Pancreas (tissue), 10 donors: ENCODE data around the gene TXNDC11. TPM values are rescaled to one million over a fixed set of nuclear protein-coding genes. Genes with fewer than 3 reads are reported as not detected.

Experiments used
- ATAC-seq, 4 donors: fragments of 200-7000 bp; cut with Tn5 transposase; one replicate each; pipeline versions ENCODE4 v1.8.0 to v1.9.1; 2020; ENCODE audit warnings: mild to moderate bottlenecking in 4 of 4, moderate library complexity in 4 of 4
- DNase-seq, 6 donors: peaks; one replicate each; pipeline ENCODE4 v3.0.0-alpha.2; 2020
- FAIRE-seq: peaks from 2 replicates; lab custom pipeline; 2012; peaks lifted over from hg19 to GRCh38; lab: Jason Lieb, UNC
- H3K27ac ChIP-seq, 4 donors: fragments of 200-600 bp; sonication (generic); 1 replicate in 3 of 4; 2 replicates in 1 of 4; pipeline versions ENCODE4 v1.5.0 to v1.8.0; 2020
- H3K27me3 ChIP-seq, 4 donors: fragments of 200-600 bp; one replicate each; pipeline ENCODE4 v1.8.0; 2021
- H3K36me3 ChIP-seq, 3 donors: fragments of 200-600 bp; sonication (generic) in 1 of 3; one replicate each; pipeline versions ENCODE4 v1.5.0 to v1.8.0; 2020 to 2021
- H3K4me1 ChIP-seq, 3 donors: fragments of 200-600 bp; one replicate each; pipeline ENCODE4 v1.8.0; 2021
- H3K4me3 ChIP-seq, 4 donors: fragments of 200-600 bp; sonication (generic) in 2 of 4; one replicate each; pipeline versions ENCODE4 v1.5.0 to v1.8.0; 2020 to 2021
- H3K9me3 ChIP-seq, 4 donors: fragments of 200-600 bp; one replicate each; pipeline ENCODE4 v1.8.0; 2021
- WGBS, 2 donors: extraction: QIAGEN DNeasy Blood & Tissue Kit; methylation state at CpG; one replicate each; pipeline ENCODE4 v1.1.7; 2013; 5-methylcytosine and 5-hydroxymethylcytosine counted together
- intact Hi-C, 3 donors: fragments of 100-400 bp; cut with DNase I; formaldehyde crosslinking; loops; one replicate each; pipeline versions ENCODE4 v1.11.1 to v1.14.2; 2022
- polyA plus RNA-seq, 2 donors: library from polyadenylated mRNA; stranded (reverse); fragments of 200-250 nt; gene quantifications; one replicate each; pipeline ENCODE4 v1.2.3, GENCODE V29; 2013
- total RNA-seq, 6 donors: library from RNA; stranded (reverse); fragmentation: NEBNext Ultra II Directional in 4 of 6; extraction: Animal tissue kit (Norgen Biotek cat#: 25700) in 4 of 6; gene quantifications; one replicate each; pipeline versions ENCODE4 v1.2.1 to v1.2.4, GENCODE V29; 2021 to 2023
- TF ChIP-seq, protein P1 (sequence below), 4 donors: fragments of 200-600 bp; sonication (generic) in 3 of 4; IDR thresholded peaks; one replicate each; pipeline versions ENCODE4 v1.5.0 to v1.8.0; 2021; ENCODE audit warnings: antibody characterized with exemption in 4 of 4
- donor health status: healthy with polysubstance abuse.
- donor health status: DM: no; HTN: no; CAD: no; lungs with moderate emphysema.
- donor health status: DM: no; HTN: no; CAD: no.
- donor health status: control.
- donor health status: control.
- donor health status: Bipolar disorder and iron deficiency.
- donor health status: DM: yes; HTN: yes; CAD: no.
- donor health status: DM: no; HTN: no; CAD: no.
- donor health status: DM: no; HTN: no; CAD: no.
- donor health status: DM: yes; HTN: yes; CAD: no.

Gene TXNDC11
- total and polyA plus RNA-seq, 8 donors: 28.1 to 80.8 (median 37.1) TPM

DNA sequence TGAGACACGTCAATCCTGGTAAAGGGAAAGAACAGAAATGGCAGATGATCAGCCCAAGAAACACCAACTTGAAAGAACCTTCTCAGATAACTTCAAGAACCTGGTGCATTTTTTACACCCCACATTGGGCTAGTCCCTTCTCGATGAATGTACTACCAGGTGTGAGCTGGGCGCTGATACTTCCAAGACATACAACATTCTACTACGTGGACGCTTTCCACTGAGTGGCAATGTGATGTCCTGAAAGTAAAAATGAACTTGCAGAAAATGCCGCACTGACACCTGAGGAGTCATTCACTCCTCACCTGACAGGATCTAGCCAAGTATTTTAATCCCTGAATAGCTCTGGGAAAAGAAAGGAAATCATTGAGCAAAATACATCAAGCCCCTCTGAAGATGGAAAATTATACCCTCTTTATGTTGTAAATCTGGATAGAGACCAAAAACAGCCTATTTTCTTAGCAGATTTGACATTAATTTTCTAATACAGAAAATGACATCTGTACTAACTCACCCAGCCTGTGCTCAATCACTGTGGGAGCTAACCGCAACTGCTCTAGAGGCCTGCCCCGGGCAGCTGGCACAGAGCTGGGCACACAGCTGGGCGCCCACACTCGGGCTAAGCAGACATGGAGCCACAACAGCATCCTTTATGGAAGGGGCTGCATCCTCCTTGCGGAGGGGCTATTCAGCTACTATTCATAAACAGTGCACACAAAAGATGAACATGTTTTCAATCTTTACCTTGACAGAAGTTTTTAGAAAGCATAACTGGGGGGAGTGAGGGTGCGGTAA is 58.2 kb downstream of the TXNDC11 start:
- DNase-seq (no peak), FAIRE-seq (no peak), ATAC-seq (no peak)
- Histone ChIP-seq H3K9me3 (no peaks in the 10 kb centered on the region), H3K4me3 (no peak overlapping the region), H3K27ac (no peak overlapping the region), H3K36me3 (peaks cover 9 to 67% (median 30%) of the 10 kb centered on the region in 3 donors), H3K4me1 (peaks cover 2 to 31% (median 5%) of the 10 kb centered on the region in 3 donors), H3K27me3 (no peaks in the 10 kb centered on the region)
- WGBS, 2 donors: 90 to 94% methylated on average over 12 of the region's 12 CpGs
- intact Hi-C loops: no loop called here
- TF ChIP-seq, protein P1, sequence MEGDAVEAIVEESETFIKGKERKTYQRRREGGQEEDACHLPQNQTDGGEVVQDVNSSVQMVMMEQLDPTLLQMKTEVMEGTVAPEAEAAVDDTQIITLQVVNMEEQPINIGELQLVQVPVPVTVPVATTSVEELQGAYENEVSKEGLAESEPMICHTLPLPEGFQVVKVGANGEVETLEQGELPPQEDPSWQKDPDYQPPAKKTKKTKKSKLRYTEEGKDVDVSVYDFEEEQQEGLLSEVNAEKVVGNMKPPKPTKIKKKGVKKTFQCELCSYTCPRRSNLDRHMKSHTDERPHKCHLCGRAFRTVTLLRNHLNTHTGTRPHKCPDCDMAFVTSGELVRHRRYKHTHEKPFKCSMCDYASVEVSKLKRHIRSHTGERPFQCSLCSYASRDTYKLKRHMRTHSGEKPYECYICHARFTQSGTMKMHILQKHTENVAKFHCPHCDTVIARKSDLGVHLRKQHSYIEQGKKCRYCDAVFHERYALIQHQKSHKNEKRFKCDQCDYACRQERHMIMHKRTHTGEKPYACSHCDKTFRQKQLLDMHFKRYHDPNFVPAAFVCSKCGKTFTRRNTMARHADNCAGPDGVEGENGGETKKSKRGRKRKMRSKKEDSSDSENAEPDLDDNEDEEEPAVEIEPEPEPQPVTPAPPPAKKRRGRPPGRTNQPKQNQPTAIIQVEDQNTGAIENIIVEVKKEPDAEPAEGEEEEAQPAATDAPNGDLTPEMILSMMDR (IDR thresholded peaks at IDR 0.05): no peak

DNA sequence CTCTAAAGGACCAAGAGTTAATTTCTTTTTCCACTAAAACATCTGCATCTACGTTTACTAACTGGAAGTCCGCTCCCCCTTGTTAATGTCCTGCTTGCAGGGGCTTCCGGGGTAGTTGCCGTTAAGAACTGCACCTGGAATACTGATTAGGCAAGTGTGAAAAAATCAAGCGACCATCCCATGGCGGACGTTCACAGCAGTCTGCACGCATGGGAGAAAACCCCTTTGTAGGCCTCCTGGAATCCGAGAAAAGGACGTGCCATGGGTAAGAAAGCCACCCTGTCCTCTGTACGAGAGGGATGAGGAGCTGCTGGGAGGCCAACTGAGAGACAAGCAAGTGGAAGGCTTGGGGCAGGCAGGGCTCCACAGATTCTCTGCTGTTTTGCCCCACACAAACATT is 59.5 kb downstream of the TXNDC11 start:
- 74 to 85% methylated on average over 11 of the region's 11 CpGs for WGBS, 2 donors
- Histone ChIP-seq H3K9me3 (no peaks in the 10 kb centered on the region), H3K27me3 (no peaks in the 10 kb centered on the region), H3K27ac (no peak overlapping the region), H3K4me1 (peaks cover 0 to 21% (median 0%) of the 10 kb centered on the region in 3 donors), H3K4me3 (no peak overlapping the region), H3K36me3 (peaks cover 9 to 79% (median 35%) of the 10 kb centered on the region in 3 donors)
- no peak for FAIRE-seq
- no peak for DNase-seq
- TF ChIP-seq, protein P1 (IDR thresholded peaks at IDR 0.05): no peak
- intact Hi-C loops: no loop called here
- no peak for ATAC-seq

DNA sequence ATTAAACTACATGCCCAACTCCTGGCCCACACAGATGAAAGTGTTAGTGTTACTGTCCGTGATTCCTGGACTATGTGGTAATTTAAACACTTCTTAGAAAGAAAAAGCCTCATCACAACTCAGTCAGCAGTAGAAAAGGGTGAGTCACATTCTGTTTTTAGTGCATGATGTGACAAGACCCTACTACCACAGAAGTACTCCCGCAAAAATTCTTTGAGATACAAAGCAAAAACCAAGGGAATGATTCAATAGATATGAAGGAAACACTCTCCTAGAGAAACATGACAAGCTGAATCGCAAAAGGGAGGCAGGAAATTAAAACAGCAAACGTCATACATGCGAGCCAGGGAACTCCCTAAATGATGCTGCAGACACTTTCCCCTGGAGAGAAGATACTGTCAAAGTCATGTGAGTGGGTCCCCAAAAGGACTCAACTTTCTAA is 60.0 kb downstream of the TXNDC11 start:
- H3K9me3 ChIP-seq: no peaks in the 10 kb centered on the region
- FAIRE-seq (no peak), DNase-seq (no peak), ATAC-seq (peak in 2 of 4 donors; percentile 8 to 26)
- TF ChIP-seq, protein P1 (IDR thresholded peaks at IDR 0.05): no peak
- H3K27ac ChIP-seq: peak overlapping the region in 2 of 4 donors; percentile 8 to 41
- 54 to 63% methylated on average over 5 of the region's 5 CpGs for WGBS, 2 donors
- peaks cover 4 to 79% (median 33%) of the 10 kb centered on the region in 3 donors for H3K36me3 ChIP-seq
- H3K27me3 ChIP-seq: no peaks in the 10 kb centered on the region
- no peak overlapping the region for H3K4me3 ChIP-seq
- H3K4me1 ChIP-seq: peaks cover 0 to 21% (median 0%) of the 10 kb centered on the region in 3 donors
- intact Hi-C loops: no loop called here

DNA sequence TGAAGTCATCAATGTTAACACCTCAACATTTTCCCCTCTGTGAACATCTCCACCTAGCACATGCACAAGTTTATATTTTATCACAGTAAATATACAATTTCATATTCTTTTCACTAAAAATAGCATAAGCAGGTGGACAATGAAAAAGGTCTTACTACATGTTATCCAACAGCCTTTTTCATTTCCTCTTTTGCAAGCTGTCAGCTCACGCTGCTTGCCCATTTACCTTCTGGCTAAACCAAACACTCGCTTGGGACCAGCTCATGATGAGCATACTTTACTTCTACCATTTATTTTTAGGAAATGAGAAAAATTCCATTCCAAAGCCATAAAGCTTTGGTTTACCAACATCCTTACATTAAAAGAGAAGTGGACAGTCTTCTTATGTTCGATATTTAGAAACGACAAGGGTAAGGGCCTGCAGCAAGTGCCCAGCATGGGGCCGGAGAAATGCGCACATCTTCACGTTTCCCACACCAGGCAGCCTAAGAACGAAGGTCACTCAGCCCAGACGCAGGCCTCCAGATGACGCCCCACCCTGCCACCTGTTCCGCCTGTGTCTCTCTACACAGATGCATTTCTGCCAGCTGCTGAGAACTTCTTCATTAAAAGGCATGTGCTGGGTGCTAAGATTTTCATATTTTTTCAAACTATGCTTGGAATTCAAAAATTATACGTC is 60.5 kb downstream of the TXNDC11 start:
- Histone ChIP-seq H3K4me3 (no peak overlapping the region), H3K9me3 (no peaks in the 10 kb centered on the region), H3K4me1 (peaks cover 0 to 21% (median 0%) of the 10 kb centered on the region in 3 donors), H3K27ac (peak overlapping the region in 2 of 4 donors; percentile 8 to 41), H3K27me3 (no peaks in the 10 kb centered on the region), H3K36me3 (peaks cover 0 to 78% (median 32%) of the 10 kb centered on the region in 3 donors)
- TF ChIP-seq, protein P1 (IDR thresholded peaks at IDR 0.05): no peak
- ATAC-seq (peak; percentile 57 to 76 (median 63)), DNase-seq (no peak), FAIRE-seq (no peak)
- intact Hi-C loops: no loop called here
- 51 to 52% methylated on average over 12 of the region's 12 CpGs for WGBS, 2 donors
